Measurements from ENCODE around the gene KCNK7.
A peak's percentile ranks its signal among the peaks of the same experiment; 100 is the strongest.

Gene KCNK7

GRCh38 chr11:65629579-65629978 is 34.0 kb upstream of the KCNK7 start:
- FAIRE-seq (no peak), DNase-seq (ENCODE audit: extremely low spot score, insufficient read length, low read depth) (no peak)

DNA sequence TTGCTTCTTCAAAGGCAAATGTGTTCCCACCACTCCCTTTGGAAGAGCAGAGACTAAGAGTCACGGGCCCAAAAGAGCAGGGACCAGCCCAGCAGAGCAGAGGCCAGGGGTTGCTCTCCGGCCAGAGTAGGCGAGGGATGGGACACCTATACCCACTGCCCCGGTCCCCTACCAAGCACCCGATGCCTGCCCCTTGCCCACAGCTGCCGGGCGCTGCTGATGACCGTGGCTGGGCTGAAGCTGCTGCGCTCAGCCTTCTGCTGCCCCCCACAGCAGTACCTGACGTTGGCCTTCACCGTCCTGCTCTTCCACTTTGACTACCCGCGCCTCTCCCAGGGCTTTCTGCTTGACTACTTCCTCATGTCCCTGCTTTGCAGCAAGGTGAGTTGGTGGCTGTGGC is 31.6 kb upstream of the KCNK7 start:
- DNase-seq (ENCODE audit: extremely low spot score, insufficient read length, low read depth) (no peak), FAIRE-seq (no peak)

GRCh38 chr11:65625628-65626342 is 30.2 kb upstream of the KCNK7 start:
- no peak for FAIRE-seq
- no peak for DNase-seq (ENCODE audit: extremely low spot score, insufficient read length, low read depth)

DNA sequence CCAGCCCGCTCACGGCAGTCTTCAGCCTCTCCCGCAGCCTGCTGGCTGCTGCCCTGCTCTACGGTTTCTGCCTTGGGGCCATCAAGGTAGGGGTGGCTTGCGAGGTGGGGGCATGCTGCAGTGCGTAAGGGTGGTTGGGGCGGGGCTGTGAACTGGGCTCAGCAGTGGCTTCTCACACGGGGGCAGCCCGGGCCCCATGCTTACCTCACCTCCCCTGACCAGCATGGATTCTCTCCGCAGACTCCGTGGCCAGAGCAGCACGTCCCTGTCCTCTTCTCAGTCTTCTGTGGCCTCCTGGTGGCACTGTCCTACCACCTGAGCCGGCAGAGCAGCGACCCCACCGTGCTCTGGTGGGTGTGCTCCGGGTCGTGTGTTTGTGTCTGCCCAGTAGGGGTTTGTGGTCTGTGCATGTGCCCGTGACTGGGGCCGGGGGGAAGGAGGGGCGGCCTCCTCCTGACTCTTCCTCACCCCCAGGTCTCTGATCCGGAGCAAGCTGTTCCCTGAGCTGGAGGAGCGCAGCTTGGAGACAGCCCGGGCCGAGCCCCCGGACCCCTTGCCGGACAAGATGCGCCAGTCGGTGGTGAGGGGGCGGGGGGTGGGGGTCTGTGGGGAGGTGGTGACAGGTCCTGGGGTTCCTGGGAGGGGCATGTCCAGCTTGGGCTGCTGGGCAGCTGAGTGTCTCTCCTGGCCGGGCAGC is 29.5 kb upstream of the KCNK7 start:
- DNase-seq (ENCODE audit: extremely low spot score, insufficient read length, low read depth): no peak
- FAIRE-seq: no peak

- no peak for DNase-seq (ENCODE audit: extremely low spot score, insufficient read length, low read depth)
- FAIRE-seq: no peak
Measured at GRCh38 chr11:65623852-65624616, 28.4 kb upstream of the KCNK7 start.

GRCh38 chr11:65623177-65623576 is 27.6 kb upstream of the KCNK7 start:
- FAIRE-seq: no peak
- DNase-seq (ENCODE audit: extremely low spot score, insufficient read length, low read depth): no peak

- DNase-seq (ENCODE audit: extremely low spot score, insufficient read length, low read depth): no peak
- FAIRE-seq: no peak
Measured at GRCh38 chr11:65622011-65622410, 26.4 kb upstream of the KCNK7 start.

DNA sequence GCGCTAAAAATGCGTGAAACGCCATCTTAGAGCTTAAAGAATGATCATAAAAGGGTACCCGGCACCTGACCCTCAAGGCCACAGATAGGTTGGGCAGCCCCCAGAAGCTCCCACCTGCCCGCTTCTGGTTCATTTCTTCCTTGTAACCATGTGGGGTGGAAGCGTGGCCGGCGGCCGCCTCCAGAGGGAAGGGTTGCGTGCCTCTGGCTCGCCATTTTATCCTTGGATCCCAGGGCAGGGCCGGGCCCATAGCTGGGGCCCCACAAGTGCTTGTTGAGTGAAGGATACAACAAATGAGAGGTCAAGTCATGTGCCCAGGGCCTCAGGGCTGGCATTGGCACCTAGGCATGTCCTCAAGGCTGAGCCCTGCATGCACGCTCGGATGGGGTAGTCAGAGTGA is 25.9 kb upstream of the KCNK7 start:
- no peak for DNase-seq (ENCODE audit: extremely low spot score, insufficient read length, low read depth)
- no peak for FAIRE-seq

DNA sequence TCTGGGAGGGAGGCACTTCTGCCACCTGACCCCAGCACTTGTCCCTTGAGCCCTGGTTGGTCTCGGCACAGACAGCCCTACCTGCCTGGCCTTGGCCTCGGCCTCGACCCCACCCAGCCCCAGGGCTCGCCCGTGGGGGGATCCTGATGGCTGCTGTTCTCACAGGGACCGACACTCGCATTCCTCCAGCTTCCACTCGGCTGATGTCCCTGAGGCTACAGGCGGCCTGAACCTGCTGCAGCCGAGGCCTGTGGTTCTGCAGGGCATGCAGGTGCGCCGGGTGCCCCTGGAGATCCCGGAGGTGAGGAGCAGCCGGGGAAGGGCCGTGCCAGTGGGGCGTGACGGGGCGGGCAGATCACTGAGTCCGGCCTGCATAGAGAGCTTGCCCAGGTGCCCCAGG is 25.1 kb upstream of the KCNK7 start:
- DNase-seq (ENCODE audit: extremely low spot score, insufficient read length, low read depth) (no peak), FAIRE-seq (no peak)

- FAIRE-seq (no peak), DNase-seq (ENCODE audit: extremely low spot score, insufficient read length, low read depth) (no peak)
Measured at GRCh38 chr11:65619281-65619928, 23.8 kb upstream of the KCNK7 start.

GRCh38 chr11:65618763-65619162 is 23.2 kb upstream of the KCNK7 start:
- no peak for FAIRE-seq
- no peak for DNase-seq (ENCODE audit: extremely low spot score, insufficient read length, low read depth)

DNA sequence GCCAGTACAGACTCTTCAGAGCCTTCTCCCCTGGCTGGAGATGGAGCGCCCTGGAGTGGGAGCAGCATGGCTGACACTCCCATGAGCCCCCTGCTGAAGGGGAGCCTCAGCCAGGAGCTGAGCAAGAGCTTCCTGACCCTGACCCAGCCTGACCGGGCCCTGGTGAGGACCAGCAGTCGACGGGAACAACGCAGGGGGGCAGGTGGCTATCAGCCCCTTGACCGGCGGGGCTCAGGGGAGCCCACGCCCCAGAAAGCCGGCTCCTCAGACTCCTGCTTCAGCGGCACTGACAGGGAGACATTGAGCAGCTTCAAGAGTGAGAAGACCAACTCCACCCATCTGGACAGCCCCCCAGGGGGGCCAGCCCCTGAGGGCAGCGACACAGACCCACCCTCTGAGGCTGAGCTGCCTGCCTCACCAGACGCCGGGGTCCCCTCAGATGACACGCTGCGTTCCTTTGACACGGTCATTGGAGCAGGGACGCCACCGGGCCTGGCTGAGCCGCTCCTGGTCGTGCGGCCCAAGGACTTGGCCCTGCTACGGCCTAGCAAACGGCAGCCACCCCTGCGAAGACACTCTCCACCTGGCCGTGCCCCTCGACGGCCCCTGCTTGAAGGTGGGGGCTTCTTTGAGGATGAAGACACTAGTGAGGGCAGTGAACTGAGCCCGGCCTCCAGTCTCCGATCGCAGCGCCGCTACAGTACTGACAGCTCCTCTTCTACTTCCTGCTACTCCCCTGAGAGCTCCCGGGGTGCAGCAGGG is 22.6 kb upstream of the KCNK7 start:
- FAIRE-seq (no peak), DNase-seq (ENCODE audit: extremely low spot score, insufficient read length, low read depth) (no peak)

DNA sequence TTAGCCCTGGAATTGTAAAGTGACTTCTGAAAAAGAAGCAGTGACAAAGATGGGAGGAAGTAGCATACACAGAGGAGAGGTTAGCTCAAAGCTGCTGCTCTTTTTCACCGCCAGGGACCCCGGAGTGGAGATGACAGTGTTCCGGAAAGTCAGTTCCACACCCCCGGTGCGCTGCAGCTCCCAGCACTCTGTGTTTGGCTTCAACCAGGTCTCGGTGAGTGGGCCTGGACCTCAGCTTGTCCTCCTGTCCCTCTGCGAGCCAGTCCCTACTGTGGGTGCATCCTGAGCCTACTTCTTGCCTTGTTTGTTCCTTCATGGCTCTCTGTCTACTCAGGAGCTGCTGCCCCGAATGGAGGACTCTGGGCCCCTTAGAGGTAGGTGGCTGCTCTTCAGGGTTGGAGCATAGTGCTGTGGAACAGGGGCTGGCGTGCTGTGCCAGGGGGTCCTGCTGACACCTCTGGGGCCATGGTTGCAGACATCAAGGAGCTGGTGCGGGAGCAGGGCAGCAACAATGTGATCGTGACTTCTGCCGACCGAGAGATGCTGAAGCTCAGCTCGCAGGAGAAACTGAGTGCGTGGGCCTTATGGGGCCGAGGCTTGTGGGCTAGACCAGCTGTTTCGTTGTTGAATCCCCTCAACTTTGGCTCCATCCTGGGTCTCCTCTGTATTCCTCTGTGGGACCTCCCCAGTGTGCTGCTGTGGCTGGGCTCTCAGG is 21.7 kb upstream of the KCNK7 start:
- DNase-seq (ENCODE audit: extremely low spot score, insufficient read length, low read depth): no peak
- FAIRE-seq: no peak

DNA sequence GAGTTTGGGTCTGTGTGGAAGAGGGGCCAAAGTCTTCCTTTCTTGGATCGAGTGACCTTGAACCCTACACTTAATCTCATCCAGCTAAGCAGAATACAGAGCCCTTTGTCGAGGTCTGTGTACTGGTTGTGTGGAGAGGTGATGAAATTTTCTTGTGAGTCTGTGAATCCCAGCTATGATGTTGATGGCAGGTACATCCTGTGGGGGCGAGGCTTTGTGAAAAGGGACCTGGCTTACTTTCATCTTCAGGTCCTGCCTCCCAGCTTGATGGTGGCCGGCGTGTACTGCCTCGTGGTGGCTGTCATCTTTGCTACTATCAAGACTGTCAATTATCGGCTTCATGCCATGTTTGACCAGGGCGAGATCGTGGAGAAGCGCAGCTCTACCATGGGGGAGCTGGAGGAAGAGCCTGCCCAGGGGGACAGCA is 21.0 kb upstream of the KCNK7 start:
- DNase-seq (ENCODE audit: extremely low spot score, insufficient read length, low read depth) (no peak), FAIRE-seq (no peak)

DNA sequence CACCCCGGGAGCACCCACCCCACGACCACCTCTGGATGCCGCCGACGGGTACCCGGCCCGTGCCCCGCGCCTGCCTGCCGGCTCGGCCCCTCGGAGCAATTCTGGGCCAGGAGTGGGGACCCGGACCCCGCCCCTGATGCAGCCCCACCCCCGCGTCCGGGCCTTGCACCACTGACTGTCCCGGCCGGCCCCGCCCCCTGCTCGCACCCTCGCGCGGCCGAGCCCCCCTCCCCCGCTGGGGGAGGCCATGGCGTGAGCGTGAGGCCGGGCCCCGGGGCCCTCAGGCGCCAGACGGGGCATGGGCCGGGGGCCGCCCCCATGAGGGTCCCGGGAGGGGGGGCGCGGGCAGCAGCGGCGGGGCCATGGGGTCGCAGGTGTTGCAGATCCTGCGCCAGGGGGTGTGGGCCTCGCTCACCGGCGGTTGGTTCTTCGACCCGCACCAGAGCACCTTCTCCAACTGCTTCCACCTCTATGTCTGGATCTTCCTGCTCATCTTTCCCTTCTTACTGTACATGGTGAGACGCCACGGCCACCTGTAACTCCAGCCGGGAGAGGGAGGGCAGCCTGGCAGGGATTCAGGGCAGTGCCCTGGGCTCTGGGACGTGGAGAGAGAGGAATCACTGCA is 20.5 kb upstream of the KCNK7 start:
- FAIRE-seq (no peak), DNase-seq (ENCODE audit: extremely low spot score, insufficient read length, low read depth) (no peak)

- DNase-seq (ENCODE audit: extremely low spot score, insufficient read length, low read depth) (peak; percentile 100), FAIRE-seq (peak; percentile 100)
Measured at GRCh38 chr11:65615229-65615949, 19.8 kb upstream of the KCNK7 start, which contains the start of gene PCNX3. Gene PCNX3, plus strand, starts transcription at chr11:65615776. Its CDS starts 536 bp downstream, at chr11:65616312.

GRCh38 chr11:65613091-65613928 is 17.7 kb upstream of the KCNK7 start:
- FAIRE-seq (no peak), DNase-seq (ENCODE audit: extremely low spot score, insufficient read length, low read depth) (no peak)

Measured in GM18507 (cell line).